HG03135 (cell line): Measurements from ENCODE around the gene CNOT10.
A peak's percentile ranks its signal among the peaks of the same experiment; 100 is the strongest.
"Not testable (repeated sequence)": the region's sequence is repeated elsewhere in the genome, so short reads cannot be mapped to it uniquely, and the experiment has no call there.

Source experiments
- ATAC-seq: cut with Tn5 transposase; IDR thresholded peaks from one replicate; pipeline ENCODE4 v1.9.1; 2021; ENCODE audit warnings: mild to moderate bottlenecking, moderate library complexity; ENCODE audit not compliant: unreplicated experiment

The CNOT10 gene

DNA sequence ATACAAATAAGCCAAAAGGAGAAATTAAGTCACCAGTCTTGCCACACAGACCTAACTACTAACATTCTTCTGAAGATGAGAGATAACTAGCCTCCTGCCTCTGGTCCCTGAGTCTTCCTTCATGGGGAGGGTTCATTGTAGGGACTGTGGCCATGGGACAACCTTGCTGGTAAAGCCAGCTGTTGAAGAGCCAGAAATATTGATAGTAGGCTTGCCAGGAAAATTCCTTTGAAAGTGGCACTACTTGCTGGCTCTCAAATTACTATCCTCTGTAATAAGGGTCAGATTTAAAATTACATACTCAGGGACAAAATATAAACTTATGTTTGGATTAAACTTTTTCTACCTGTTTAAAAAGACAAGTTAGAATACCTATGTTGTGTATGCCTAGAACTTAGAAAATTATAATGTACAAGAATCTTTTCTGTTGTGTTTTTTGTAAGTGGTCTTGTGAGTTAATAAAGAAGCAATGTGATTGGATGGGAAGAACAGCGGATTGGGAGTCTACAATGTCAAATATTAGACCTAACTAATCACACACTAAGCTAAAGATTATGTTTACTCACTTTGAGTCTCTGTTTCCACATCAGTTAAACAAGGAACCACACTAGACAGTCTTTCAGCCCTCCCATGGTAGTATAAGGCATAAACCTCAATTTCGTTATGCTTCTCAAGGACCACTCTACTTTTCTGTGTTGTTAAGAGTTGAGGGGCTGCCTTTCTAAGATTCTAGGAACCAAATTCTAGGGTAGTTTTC is 72.8 kb downstream of the CNOT10 start:
- no peak for ATAC-seq

DNA sequence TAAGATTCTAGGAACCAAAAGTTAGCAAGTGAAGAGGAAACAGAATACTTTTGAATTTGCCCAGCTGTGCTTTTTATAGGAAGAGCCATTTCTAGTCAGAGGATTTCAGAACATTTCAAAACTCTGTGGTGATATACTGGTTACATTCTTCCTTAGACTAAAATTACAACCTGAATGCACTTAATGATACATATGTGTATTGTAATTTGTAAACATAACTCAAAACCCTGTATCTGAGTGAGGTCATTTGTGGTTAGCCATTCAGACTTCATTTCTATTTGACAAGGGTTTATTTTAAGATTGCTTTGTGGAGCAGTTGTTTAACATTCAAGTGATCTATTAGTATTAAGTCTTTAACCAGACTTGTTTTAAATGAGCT is 73.4 kb downstream of the CNOT10 start:
- ATAC-seq, result no peak

DNA sequence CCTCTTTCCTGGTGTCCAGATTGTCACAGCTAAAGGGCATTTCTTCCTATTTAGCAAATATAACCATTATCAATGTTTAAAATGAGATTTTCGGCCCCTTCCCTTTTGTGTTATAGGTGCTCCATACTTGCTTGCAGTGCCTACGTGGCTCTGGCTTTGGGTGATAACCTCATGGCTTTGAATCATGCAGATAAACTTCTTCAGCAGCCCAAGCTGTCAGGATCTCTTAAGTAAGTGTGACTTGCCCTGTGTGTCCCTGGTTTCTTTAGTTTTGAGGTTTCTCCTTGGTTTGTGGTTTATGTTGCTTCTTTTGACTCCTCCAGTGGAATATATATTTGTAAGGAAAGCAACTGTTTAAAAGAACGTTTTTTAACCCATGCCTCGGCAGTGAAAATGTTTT is 74.4 kb downstream of the CNOT10 start:
- ATAC-seq, result no peak

GRCh38 chr3:32764481-32764880 is 79.5 kb downstream of the CNOT10 start:
- ATAC-seq, result no peak

GRCh38 chr3:32778389-32778788 is 93.4 kb downstream of the CNOT10 start:
- no peak for ATAC-seq

DNA sequence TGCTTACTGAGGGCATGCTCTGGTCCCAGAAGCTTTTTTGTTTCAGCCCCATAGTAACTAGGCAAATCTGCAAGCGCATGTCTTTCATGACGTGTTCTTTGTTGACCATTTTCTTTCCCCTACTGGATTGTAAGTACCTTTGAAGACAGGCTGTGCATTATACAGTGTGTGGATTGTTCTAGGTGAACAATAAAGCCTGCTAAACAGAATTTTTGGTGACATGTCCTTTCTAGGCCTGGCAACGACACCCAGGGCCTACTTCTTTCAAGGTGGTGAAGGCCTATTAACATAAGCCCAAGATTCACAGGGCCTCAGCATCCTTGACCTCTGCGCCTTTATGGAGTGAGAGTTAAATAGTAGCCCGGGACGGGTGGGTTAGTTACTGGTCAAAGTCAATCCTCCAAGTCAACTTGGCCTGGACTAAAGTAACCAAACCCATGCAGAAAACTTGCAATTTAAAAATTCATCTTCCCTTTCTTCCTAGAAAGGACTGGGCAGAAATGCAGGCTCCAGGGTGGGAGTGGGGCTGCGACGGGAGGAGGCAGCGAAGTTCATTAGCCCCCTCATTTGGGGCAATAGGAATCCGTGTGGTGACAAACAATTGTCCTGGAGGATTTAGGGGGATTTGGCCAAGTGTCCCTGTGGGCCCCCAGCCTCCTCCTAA is 95.2 kb downstream of the CNOT10 start:
- ATAC-seq, result no peak

DNA sequence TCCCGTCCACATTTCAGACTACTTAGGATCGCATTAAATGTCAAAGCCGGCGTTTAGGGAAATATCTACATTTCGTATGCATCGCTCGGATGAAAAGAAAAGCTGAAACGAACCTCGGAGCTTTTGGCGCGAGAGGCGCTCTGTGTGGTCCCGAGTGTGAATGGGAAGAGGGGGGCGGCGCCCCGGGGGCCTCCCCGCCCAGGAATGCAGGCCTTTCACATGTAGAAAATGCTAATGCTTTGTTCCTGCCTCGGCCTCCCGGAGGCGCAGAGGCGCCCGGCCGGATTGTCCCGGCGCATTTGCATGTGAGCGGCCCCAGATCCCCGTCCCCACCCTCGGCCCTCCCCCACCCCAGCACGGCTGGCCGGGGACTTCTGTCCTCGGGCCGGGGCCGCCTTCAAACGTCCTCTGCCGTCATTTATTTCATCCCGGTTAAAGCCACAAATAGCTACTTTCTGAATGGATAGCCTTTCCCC is 95.8 kb downstream of the CNOT10 start:
- ATAC-seq, result no peak

DNA sequence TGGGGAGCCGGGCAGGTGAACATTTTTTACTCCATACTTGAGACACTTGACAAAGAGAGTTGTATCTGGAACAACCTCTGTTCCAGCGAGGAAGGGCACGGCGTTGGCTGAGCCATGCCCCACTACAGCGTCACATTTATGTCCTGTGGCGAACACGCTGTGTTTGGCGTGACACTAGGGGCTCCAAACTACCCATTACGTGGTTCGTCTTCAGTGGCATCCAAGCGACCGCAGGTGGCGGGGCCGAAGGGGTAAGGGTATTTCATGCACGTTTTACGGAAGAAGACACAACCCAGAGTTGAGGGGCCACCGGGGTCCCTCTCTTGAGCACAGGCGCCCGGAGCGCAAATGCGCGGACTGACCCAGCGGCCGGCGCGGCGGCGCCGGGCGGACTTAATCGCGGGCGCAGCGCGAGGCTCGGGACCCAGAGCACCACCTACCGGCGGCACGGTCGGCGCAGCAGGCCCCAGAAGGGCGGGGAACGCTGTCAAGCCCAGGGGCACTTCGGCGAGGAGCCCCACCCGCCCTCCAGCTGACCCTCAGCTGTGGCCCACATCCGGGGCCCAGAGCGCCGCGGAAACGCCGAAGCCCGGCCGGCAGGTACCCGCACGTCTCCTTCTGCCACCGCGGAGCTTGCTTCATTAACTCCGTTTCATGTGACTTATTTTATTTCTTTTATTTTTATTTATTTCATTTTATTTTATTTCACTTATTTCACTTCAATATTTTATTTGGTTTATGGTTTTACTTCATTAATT is 96.4 kb downstream of the CNOT10 start:
- peak; percentile 97 for ATAC-seq

DNA sequence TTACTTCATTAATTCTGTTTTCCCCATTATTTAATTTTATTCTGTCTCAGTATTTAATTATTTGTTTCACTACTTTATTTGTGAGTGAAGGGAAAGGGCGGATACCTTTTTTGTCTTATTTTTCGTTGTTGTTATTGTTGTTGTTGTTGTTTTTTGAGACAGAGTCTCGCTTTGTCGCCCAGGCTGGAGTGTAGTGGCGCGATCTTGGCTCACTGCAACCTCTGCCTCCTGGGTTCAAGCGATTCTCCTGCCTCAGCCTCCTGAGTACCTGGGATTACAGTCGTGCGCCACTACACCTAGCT is 96.9 kb downstream of the CNOT10 start:
- ATAC-seq, result not testable (repeated sequence)

- ATAC-seq, result no peak
Observed at GRCh38 chr3:32782407-32782806, 97.4 kb downstream of the CNOT10 start.

DNA sequence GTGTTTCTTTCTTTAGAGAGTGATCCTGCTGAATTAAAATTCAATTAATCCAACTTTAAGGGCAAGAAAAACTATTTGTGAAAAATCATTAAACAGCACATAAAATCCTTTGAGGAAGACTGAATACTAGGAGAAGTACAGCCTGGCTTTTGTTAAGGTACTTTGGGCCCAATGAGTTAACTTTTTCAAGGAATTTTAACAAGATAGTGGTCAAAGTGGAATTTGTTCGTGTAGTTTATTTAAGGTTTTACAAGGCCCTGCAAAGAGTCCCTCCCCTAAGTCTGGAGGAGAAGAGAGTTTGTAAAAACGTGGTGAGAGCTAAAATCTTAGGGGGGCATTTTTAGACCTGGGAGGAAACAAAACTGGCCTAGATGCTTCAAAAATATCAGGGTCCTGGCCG is 106.8 kb downstream of the CNOT10 start:
- ATAC-seq, result no peak

DNA sequence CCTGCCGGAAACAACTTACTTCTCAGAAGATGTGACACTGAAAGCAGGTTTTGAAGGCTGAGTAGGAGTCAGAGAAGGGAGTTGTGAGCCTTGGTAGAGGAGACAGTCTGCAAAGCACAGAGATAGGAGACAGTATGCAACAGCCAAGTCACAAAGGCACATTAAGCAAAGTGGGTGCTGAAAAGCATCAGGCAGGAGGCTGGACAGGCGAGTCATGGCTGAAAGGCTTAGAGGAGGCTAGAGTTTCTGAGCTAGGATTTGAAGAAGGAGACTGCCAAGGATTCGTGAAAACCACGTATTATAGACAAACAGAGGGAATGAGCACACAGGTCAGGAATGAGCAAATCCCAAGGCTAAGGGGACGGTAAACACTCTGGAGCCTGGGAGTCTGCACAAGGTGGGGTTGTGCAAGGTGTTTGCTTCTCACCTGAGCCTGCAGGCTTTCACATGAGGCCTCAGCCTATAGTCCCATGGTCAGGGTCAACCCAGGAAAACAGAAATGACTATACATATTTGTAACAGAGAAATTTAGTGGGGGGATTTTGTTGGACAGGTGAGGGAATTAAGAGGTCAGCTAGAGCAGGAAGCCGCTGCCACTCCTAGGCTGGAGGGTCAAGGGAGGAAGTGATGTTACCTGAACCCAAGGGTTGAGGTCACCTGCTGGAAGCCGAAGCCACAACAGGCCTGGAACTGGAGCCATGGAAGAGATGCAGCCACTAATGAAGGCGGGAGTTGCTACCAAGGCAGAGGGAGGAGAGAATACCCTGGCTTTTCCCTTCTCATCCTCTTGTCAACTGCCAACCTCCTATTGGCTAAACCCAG is 109.7 kb downstream of the CNOT10 start:
- ATAC-seq, result no peak

- not testable (repeated sequence) for ATAC-seq
Observed at GRCh38 chr3:32796384-32796950, 111.5 kb downstream of the CNOT10 start.

DNA sequence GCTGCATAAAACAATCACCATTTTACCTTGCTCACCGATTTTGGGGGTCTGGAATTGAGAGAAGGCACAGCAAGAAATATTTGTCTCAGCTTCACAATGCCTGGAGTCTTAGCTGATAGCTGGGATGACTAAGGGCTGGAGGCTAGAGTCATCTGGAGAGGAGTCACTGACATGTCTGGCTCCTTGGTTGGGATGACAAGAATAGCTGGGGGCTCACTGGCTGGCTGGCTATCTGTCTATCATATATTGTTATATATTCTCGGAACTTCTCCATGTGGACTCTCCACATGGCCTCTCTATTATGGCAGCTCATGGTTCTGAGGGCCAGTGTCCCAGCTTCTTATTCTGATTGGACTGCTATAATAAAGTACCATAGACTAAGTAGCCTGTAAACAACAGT is 112.8 kb downstream of the CNOT10 start:
- no peak for ATAC-seq

DNA sequence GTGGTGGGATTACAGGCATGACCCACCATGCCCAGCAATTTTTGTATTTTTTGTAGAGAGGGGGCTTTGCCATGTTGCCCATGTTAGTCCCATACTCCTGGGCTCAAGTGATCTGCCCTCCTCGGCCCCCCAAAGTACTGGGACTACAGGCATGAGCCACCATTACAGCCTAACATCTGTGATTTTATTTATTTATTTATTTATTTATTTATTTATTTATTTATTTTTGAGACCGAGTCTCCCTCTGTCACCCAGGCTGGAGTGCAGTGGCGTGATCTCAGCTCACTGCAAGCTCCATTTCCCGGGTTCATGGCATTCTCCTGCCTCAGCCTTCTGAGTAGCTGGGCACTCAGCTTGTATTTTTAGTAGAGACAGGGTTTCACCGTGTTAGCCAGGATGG is 116.5 kb downstream of the CNOT10 start:
- ATAC-seq, result not testable (repeated sequence)

- peak; percentile 71 for ATAC-seq
Observed at GRCh38 chr3:32813180-32813579, 128.2 kb downstream of the CNOT10 start.

DNA sequence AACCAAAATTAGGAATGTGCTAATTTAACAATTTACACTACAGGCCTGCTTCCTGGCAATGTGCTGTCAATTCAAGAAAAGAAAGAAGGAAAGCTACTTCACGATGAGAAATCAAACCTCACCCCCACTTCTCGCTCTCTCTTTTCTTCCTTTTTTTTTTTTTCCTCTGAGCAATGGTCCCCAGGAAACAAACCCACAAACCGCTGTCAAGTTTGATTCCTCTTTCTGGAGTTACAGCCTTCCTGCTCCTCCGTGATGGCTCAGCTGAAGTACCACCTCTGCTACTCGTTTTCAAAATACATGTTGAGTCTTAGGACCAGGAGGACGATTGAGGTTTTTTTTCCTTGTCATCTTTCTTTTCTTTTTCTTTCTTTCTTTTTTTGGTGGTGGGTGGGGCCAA is 129.4 kb downstream of the CNOT10 start:
- no peak for ATAC-seq

DNA sequence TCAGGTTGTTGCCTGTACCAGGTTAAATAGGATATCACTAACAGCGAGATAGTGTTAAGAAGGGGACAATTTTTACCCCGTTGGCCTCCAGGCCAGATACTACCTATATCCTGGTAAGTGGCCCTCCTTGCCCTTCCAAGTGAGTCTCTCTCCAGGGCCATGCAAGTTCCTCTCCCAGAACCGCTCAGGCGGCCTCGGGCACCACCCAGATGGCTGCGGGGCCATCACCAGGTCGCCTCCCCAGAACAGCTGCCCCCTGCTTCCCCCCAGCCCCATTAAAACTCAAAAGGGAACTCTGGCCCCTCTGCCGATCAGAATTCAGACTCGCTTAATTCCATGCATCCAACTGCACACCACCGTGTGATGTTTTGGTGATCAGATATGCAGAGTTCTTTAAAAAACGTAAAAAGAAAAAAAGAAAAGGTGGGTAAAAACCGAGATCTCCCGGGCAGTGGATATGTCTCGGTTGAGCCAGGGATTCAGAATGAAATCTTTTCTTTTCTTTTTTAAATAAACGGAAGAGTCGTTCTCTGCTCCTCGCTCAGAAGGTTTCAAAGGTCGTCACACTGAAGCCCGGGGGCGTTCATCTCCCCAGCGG is 131.0 kb downstream of the CNOT10 start:
- ATAC-seq, result no peak

DNA sequence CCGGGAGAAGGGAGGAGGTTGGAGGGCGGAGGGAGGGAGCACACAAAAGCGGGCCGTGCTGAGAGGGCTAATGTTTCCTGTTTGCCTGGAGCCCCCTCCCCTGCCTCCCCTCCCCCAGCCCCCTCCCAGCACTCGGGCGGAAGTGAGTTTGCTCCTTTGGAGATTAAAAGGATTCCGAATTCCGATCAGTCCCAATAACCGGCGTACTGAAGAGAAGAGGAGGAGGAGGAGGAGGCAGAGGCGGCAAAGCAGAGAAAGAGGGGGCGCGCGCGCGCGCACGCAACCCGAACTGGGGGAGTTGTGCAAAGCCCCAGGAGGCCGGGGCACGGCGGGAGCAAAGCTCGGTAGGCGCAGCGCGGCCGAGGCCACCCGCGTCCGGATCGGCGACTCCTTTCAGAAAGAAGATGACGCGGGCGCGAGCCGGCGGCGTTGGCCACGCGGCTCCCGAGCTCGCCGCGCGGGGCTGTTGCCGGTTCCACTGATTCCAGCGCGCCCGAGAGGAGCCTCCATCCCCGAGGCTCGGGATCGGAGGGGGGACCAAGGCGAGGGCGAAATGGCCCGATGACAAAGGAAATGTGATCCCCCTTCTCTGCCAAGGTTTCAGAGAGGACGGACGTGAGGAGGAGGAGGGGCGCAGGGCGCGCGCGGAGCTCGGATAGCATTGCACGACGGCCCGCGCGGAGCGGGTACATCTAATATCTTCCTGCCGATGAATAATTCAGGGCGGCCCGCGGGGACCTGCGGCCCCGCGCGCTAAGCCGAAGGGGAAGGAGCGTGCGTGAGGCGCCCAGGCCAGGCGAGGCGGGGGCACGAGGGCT is 131.7 kb downstream of the CNOT10 start:
- no peak for ATAC-seq

DNA sequence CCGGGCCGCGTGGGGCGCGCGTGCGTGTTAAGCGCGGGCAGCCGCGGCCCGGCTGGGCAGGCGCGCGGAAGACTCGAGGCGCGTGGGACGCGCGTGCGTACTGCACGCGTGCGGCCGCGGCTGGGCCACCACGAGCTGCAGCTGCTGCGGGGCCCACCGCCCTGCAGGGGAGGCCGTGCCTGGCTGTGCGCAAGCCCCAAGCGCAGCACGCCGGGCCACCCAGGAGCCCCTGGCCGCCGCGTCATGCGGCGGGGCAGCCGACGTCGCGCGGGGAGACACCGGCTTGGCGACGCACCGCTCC is 132.2 kb downstream of the CNOT10 start:
- no peak for ATAC-seq
